B cell (primary cell): ENCODE measurements around the gene SLC2A9. TPM values are rescaled to one million over a fixed set of nuclear protein-coding genes. Genes with fewer than 3 reads are reported as not detected.

Source experiments
- ATAC-seq: fragments of 200-7000 bp; cut with Tn5 transposase; one replicate; pipeline ENCODE4 v1.10.0; 2021; ENCODE audit warnings: low read depth, mild to moderate bottlenecking, moderate number of reproducible peaks, moderate library complexity
- CTCF ChIA-PET: fragments of 350-600 bp; sonication (Branson Sonifier 250); formaldehyde crosslinking; loops from one replicate; lab custom pipeline; 2021; ENCODE audit warnings: antibody characterized with exemption, inconsistent platforms; lab: Charles Lee
- POLR2A ChIA-PET: fragments of 350-600 bp; sonication (Branson Sonifier 250); formaldehyde crosslinking; loops from one replicate; lab custom pipeline; 2021; ENCODE audit warnings: antibody characterized with exemption; lab: Charles Lee
- DNase-seq: peaks from one replicate; pipeline ENCODE4 v3.0.0; 2013
- H2AFZ ChIP-seq: 2 replicates; pipeline ENCODE4 v1.6.1; 2012; ENCODE audit warnings: mild to moderate bottlenecking, low read depth, low read length; ENCODE audit not compliant: insufficient read depth, poor library complexity, severe bottlenecking
- H3K27ac ChIP-seq, 2 donors: 1 replicate in 1 of 2; 2 replicates in 1 of 2; pipeline ENCODE4 v1.5.1; 2012 to 2013; ENCODE audit warnings: low read length in 2 of 2, mild to moderate bottlenecking in 2 of 2, moderate library complexity in 1 of 2
- H3K27me3 ChIP-seq, 4 experiments: fragments of 200-600 bp in 1 of 4; sonication (generic) in 1 of 4; replicated peaks in 1 of 4; 1 replicate in 2 of 4; 2 replicates in 2 of 4; pipeline versions ENCODE4 v1.6.1 to v1.7.0; 2013 to 2016; ENCODE audit warnings: low read length in 3 of 4, mild to moderate bottlenecking in 2 of 4, mixed read lengths in 1 of 4, moderate library complexity in 1 of 4; ENCODE audit not compliant: insufficient read depth in 4 of 4, control insufficient read depth in 3 of 4; ENCODE audit errors: control extremely low read depth in 1 of 4
- H3K36me3 ChIP-seq, 2 experiments: replicated peaks in 1 of 2; 1 replicate in 1 of 2; 2 replicates in 1 of 2; pipeline versions ENCODE4 v1.6.1 to v1.7.1; 2013; ENCODE audit warnings: low read length in 1 of 2; ENCODE audit not compliant: insufficient read depth in 2 of 2, control insufficient read depth in 1 of 2; ENCODE audit errors: control extremely low read depth in 1 of 2, extremely low read depth in 1 of 2
- H3K4me1 ChIP-seq, 2 donors: fragments of 200-600 bp in 1 of 2; sonication (generic) in 1 of 2; 1 replicate in 1 of 2; 2 replicates in 1 of 2; pipeline versions ENCODE4 v1.5.1 to v1.6.1; 2013 to 2017; ENCODE audit warnings: low read length in 2 of 2; ENCODE audit not compliant: control insufficient read depth in 2 of 2, insufficient read depth in 2 of 2
- H3K4me2 ChIP-seq: replicated peaks from 2 replicates; pipeline ENCODE3; 2012; ENCODE audit warnings: mild to moderate bottlenecking, low read depth, low read length; ENCODE audit not compliant: poor library complexity, severe bottlenecking
- H3K4me3 ChIP-seq, 5 experiments: fragments of 200-600 bp in 1 of 5; sonication (generic) in 1 of 5; 1 replicate in 3 of 5; 2 replicates in 2 of 5; pipeline versions ENCODE4 v1.5.1 to v1.7.0; 2011 to 2016; ENCODE audit warnings: low read length in 4 of 5, mild to moderate bottlenecking in 4 of 5, low read depth in 2 of 5, control low read depth in 1 of 5, moderate library complexity in 1 of 5; ENCODE audit not compliant: insufficient read depth in 1 of 5; ENCODE audit errors: control extremely low read depth in 1 of 5, extremely low read depth in 1 of 5
- H3K79me2 ChIP-seq: fragments of 200-600 bp; sonication (generic); one replicate; pipeline ENCODE4 v1.6.0; 2016; ENCODE audit warnings: low read length; ENCODE audit not compliant: control insufficient read depth, insufficient read depth
- H3K9ac ChIP-seq: fragments of 200-600 bp; sonication (generic); 2 replicates; pipeline ENCODE4 v1.6.1; 2017; ENCODE audit warnings: mild to moderate bottlenecking, low read length, moderate library complexity
- H3K9me3 ChIP-seq, 3 donors: one replicate each; pipeline versions ENCODE4 v1.6.1 to v1.7.1; 2013; ENCODE audit warnings: low read length in 2 of 3; ENCODE audit not compliant: control insufficient read depth in 2 of 3, insufficient read depth in 1 of 3; ENCODE audit errors: control extremely low read depth in 1 of 3
- H4K20me1 ChIP-seq: 2 replicates; pipeline ENCODE4 v1.6.0; 2012; ENCODE audit warnings: mild to moderate bottlenecking, low read length; ENCODE audit not compliant: insufficient read depth, control insufficient read depth, poor library complexity, severe bottlenecking
- H3K27ac Mint-ChIP-seq: one replicate; pipeline ENCODE4 v1.8.0; 2021; ENCODE audit warnings: mixed read lengths
- H3K27me3 Mint-ChIP-seq: one replicate; pipeline ENCODE4 v1.8.0; 2021; ENCODE audit warnings: mixed read lengths
- H3K4me1 Mint-ChIP-seq: one replicate; pipeline ENCODE4 v1.8.0; 2021; ENCODE audit warnings: mixed read lengths
- H3K4me3 Mint-ChIP-seq: one replicate; pipeline ENCODE4 v1.8.0; 2021; ENCODE audit warnings: mixed read lengths
- H3K9me3 Mint-ChIP-seq: one replicate; pipeline ENCODE4 v1.8.0; 2022; ENCODE audit warnings: mixed read lengths; ENCODE audit not compliant: insufficient read depth
- EZH2 ChIP-seq: IDR thresholded peaks from 2 replicates; pipeline ENCODE4 v1.6.1; 2012; ENCODE audit warnings: borderline replicate concordance, low read depth, mild to moderate bottlenecking, moderate library complexity, low read length; ENCODE audit not compliant: insufficient read depth, poor library complexity, severe bottlenecking
- WGBS: methylation state at CpG from one replicate; pipeline ENCODE4 v1.1.5; 2013; ENCODE audit warnings: missing lambda C conversion rate; ENCODE audit not compliant: insufficient coverage; 5-methylcytosine and 5-hydroxymethylcytosine counted together
- intact Hi-C: fragments of 100-400 bp; cut with micrococcal nuclease; formaldehyde crosslinking; loops from one replicate; pipeline ENCODE4 v1.10.0; 2022
- polyA plus RNA-seq: library from polyadenylated mRNA; depleted of rRNA; stranded (reverse); fragments of >200 nt; gene quantifications from 2 replicates; pipeline ENCODE4 v1.2.3, GENCODE V29; 2012
- total RNA-seq, 2 donors: library from RNA; stranded (reverse); fragments of 120-200 nt in 1 of 2; gene quantifications; 1 replicate in 1 of 2; 2 replicates in 1 of 2; pipeline versions ENCODE4 v1.2.3 to v1.2.4, GENCODE V29; 2013 to 2022
- TF ChIP-seq, protein P1 (sequence below): fragments of 200-600 bp; IDR thresholded peaks from one replicate; pipeline ENCODE4 v1.8.0; 2022; ENCODE audit warnings: antibody characterized with exemption, mild to moderate bottlenecking

SLC2A9 gene
- total and polyA plus RNA-seq, 2 donors (not counting 1 experiment from before 2014, with no cell fraction given): 0.89 to 2.1 TPM

DNA sequence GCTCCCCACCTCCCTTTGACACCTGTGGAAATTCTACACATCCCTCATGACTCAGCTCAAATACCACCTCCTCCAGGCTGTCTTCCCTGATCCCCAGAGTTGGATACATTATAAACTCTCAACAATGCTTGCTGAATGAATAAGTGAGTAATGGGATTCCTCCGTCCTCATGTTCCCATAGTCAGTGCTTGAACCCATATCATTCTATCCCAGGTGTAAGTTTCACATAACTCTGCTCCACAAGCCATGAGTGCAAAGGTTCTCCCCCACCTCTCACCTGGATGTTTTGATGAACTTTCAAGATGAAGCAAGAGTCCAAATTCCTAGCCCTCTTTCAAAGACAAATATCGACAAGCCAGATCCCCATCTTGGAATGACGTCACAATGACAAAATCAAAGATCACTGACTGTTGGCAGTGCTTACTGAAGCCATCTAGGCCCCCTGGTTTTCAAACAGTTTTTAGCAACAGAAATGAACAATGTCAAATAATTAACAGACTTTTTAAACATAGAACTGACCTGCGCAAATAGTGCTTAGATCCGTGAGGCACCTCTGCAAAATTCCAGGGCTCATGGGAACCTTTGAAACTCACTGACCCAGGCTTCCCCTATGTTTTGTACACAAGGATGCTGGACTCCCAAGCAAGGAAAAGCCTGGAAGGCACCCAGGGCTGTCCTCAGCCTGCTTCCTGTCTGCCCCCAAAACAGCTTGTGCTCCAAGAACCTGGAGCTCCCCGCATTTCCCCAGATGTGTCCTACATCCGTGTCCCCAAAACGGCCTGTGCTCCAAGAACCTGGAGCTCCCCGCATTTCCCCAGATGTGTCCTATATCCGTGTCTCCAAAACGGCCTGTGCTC, 4.0 kb downstream of the SLC2A9 start:
- Mint-ChIP-seq H3K27me3 (no peaks in the 10 kb centered on the region), H3K4me1 (peaks cover 29% of the 10 kb centered on the region), H3K27ac (no peak overlapping the region), H3K9me3 (no peaks in the 10 kb centered on the region), H3K4me3 (no peak overlapping the region)
- ChIA-PET CTCF (interaction anchor here (1.0 to 3.1 kb wide), 3 partner anchors 16 to 321 kb away, joined by 3 to 22 read pairs (median 5); no protein-coding TSS in a partner anchor), POLR2A (no interaction called here)
- no peak overlapping the region for H2AFZ ChIP-seq
- no peaks in the 10 kb centered on the region for H3K27me3 ChIP-seq
- no peak overlapping the region for H3K4me3 ChIP-seq
- 90% methylated on average over 10 of the region's 11 CpGs for WGBS
- no peak overlapping the region for H3K9ac ChIP-seq
- H3K36me3 ChIP-seq: no peaks in the 10 kb centered on the region
- DNase-seq: no peak
- H3K4me1 ChIP-seq: peaks cover 10 to 26% of the 10 kb centered on the region in 2 donors
- H4K20me1 ChIP-seq: no peaks in the 10 kb centered on the region
- TF ChIP-seq, protein P1, sequence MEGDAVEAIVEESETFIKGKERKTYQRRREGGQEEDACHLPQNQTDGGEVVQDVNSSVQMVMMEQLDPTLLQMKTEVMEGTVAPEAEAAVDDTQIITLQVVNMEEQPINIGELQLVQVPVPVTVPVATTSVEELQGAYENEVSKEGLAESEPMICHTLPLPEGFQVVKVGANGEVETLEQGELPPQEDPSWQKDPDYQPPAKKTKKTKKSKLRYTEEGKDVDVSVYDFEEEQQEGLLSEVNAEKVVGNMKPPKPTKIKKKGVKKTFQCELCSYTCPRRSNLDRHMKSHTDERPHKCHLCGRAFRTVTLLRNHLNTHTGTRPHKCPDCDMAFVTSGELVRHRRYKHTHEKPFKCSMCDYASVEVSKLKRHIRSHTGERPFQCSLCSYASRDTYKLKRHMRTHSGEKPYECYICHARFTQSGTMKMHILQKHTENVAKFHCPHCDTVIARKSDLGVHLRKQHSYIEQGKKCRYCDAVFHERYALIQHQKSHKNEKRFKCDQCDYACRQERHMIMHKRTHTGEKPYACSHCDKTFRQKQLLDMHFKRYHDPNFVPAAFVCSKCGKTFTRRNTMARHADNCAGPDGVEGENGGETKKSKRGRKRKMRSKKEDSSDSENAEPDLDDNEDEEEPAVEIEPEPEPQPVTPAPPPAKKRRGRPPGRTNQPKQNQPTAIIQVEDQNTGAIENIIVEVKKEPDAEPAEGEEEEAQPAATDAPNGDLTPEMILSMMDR: no peak
- no peak for TF ChIP-seq EZH2
- H3K4me2 ChIP-seq: no peak overlapping the region
- H3K79me2 ChIP-seq: no peaks in the 10 kb centered on the region
- no peak overlapping the region for H3K27ac ChIP-seq
- H3K9me3 ChIP-seq: peaks cover 0 to 5% (median 0%) of the 10 kb centered on the region in 3 donors
- intact Hi-C loops: loop anchor here (5.0 kb wide), 2 partner anchors 385 to 520 kb away; no protein-coding TSS in a partner anchor
- ATAC-seq: no peak

GRCh38 chr4:10016169-10016568, 5.1 kb downstream of the SLC2A9 start:
- no peak overlapping the region for H3K27ac Mint-ChIP-seq
- Histone ChIP-seq H3K4me3 (no peak overlapping the region), H2AFZ (no peak overlapping the region), H3K4me1 (peaks cover 7 to 18% of the 10 kb centered on the region in 2 donors), H3K27ac (no peak overlapping the region), H3K9me3 (peaks cover 0 to 5% (median 0%) of the 10 kb centered on the region in 3 donors), H4K20me1 (no peaks in the 10 kb centered on the region), H3K4me2 (no peak overlapping the region), H3K9ac (no peak overlapping the region), H3K79me2 (no peaks in the 10 kb centered on the region), H3K36me3 (no peaks in the 10 kb centered on the region), H3K27me3 (no peaks in the 10 kb centered on the region)
- CTCF ChIA-PET: interaction anchor here (1.5 to 3.1 kb wide), 4 partner anchors 7 to 484 kb away, joined by 3 to 22 read pairs (median 8); no protein-coding TSS in a partner anchor
- H3K27me3 Mint-ChIP-seq: no peaks in the 10 kb centered on the region
- intact Hi-C loops: loop anchor here (5.0 kb wide), 2 partner anchors 386 to 521 kb away; no protein-coding TSS in a partner anchor
- TF ChIP-seq, protein P1: no peak
- TF ChIP-seq EZH2: no peak
- WGBS: 82% methylated on average over 6 of the region's 6 CpGs
- no peak for DNase-seq
- POLR2A ChIA-PET: no interaction called here
- no peaks in the 10 kb centered on the region for H3K9me3 Mint-ChIP-seq
- H3K4me3 Mint-ChIP-seq: no peak overlapping the region
- H3K4me1 Mint-ChIP-seq: peaks cover 26% of the 10 kb centered on the region
- no peak for ATAC-seq
